Naive thymus-derived CD4-positive, alpha-beta T cell (primary cell): Measurements from ENCODE around the gene COA7. TPM values are rescaled to one million over a fixed set of nuclear protein-coding genes. Genes with fewer than 3 reads are reported as not detected.

Experiments
- ATAC-seq: fragments of 150-1000 bp; cut with Tn5 transposase; 2 replicates; pipeline ENCODE4 v1.10.0; 2021; ENCODE audit warnings: mild to moderate bottlenecking, moderate library complexity
- CTCF ChIA-PET: fragments of 350-600 bp; sonication (Branson Sonifier 250); formaldehyde crosslinking; loops from one replicate; lab custom pipeline; 2021; ENCODE audit warnings: antibody characterized with exemption; lab: Charles Lee
- POLR2A ChIA-PET: fragments of 350-600 bp; sonication (Branson Sonifier 250); formaldehyde crosslinking; loops from one replicate; lab custom pipeline; 2021; ENCODE audit warnings: antibody characterized with exemption, inconsistent platforms; lab: Charles Lee
- DNase-seq, 9 donors: peaks; one replicate each; pipeline versions ENCODE4 v3.0.0 to v3.0.0-alpha.2; 2020 to 2022; ENCODE audit warnings: mixed read lengths in 1 of 9
- H3K27ac ChIP-seq: one replicate; pipeline ENCODE4 v1.7.0; 2013; ENCODE audit warnings: mild to moderate bottlenecking, low read depth, low read length, moderate library complexity
- H3K27me3 ChIP-seq, 2 donors: one replicate each; pipeline ENCODE4 v1.7.0; 2013; ENCODE audit warnings: low read length in 2 of 2, mild to moderate bottlenecking in 2 of 2, moderate library complexity in 2 of 2; ENCODE audit not compliant: control insufficient read depth in 2 of 2, insufficient read depth in 2 of 2
- H3K36me3 ChIP-seq, 3 experiments: 1 replicate in 2 of 3; 2 replicates in 1 of 3; pipeline ENCODE4 v1.7.0; 2013; ENCODE audit warnings: low read length in 3 of 3, mild to moderate bottlenecking in 3 of 3, moderate library complexity in 1 of 3; ENCODE audit not compliant: insufficient read depth in 3 of 3, control insufficient read depth in 2 of 3
- H3K4me1 ChIP-seq, 2 donors: one replicate each; pipeline ENCODE4 v1.7.0; 2013; ENCODE audit warnings: low read length in 2 of 2, mild to moderate bottlenecking in 2 of 2, moderate library complexity in 1 of 2; ENCODE audit not compliant: control insufficient read depth in 2 of 2, insufficient read depth in 2 of 2
- H3K4me3 ChIP-seq: 2 replicates; pipeline ENCODE4 v1.7.0; 2013; ENCODE audit warnings: mild to moderate bottlenecking, low read length
- H3K9me3 ChIP-seq, 3 experiments: 1 replicate in 2 of 3; 2 replicates in 1 of 3; pipeline ENCODE4 v1.7.0; 2013; ENCODE audit warnings: low read length in 3 of 3; ENCODE audit not compliant: control insufficient read depth in 2 of 3
- H3K27ac Mint-ChIP-seq, 9 donors: one replicate each; pipeline ENCODE4 v1.8.0; 2020 to 2022; ENCODE audit warnings: mixed read lengths in 9 of 9, mild to moderate bottlenecking in 8 of 9, moderate library complexity in 5 of 9, inconsistent platforms in 2 of 9
- H3K27me3 Mint-ChIP-seq, 5 donors: one replicate each; pipeline ENCODE4 v1.8.0; 2021 to 2022; ENCODE audit warnings: mixed read lengths in 5 of 5, mild to moderate bottlenecking in 1 of 5
- H3K36me3 Mint-ChIP-seq, 5 donors: one replicate each; pipeline ENCODE4 v1.8.0; 2020 to 2022; ENCODE audit warnings: mixed read lengths in 5 of 5, mild to moderate bottlenecking in 3 of 5, inconsistent platforms in 1 of 5
- H3K4me1 Mint-ChIP-seq, 7 donors: one replicate each; pipeline ENCODE4 v1.8.0; 2020 to 2022; ENCODE audit warnings: mixed read lengths in 7 of 7, mild to moderate bottlenecking in 3 of 7, inconsistent platforms in 1 of 7
- H3K4me3 Mint-ChIP-seq, 10 donors: one replicate each; pipeline ENCODE4 v1.8.0; 2020 to 2022; ENCODE audit warnings: mild to moderate bottlenecking in 10 of 10, mixed read lengths in 10 of 10, moderate library complexity in 6 of 10, inconsistent platforms in 2 of 10
- H3K9me3 Mint-ChIP-seq, 11 donors: one replicate each; pipeline ENCODE4 v1.8.0; 2020 to 2022; ENCODE audit warnings: mixed read lengths in 11 of 11, mild to moderate bottlenecking in 4 of 11, inconsistent platforms in 1 of 11, moderate library complexity in 1 of 11
- intact Hi-C, 2 donors: fragments of 100-400 bp; cut with micrococcal nuclease; formaldehyde crosslinking; loops; one replicate each; pipeline ENCODE4 v1.15.1; 2023
- polyA plus RNA-seq, 2 donors: library from polyadenylated mRNA; unstranded; fragments of 300-500 nt; fragmentation: Illumina TruSeq; gene quantifications; one replicate each; pipeline ENCODE4 v1.2.3, GENCODE V29; 2021
- total RNA-seq, 6 experiments: library from RNA in 5 of 6; stranded (reverse) in 5 of 6; gene quantifications; 1 replicate in 5 of 6; 2 replicates in 1 of 6; pipeline ENCODE4 v1.2.3 and lab custom pipeline; 2021 to 2026

COA7 gene
- total and polyA plus RNA-seq, 7 experiments from 2014 or later: 1.4 to 14.4 (median 3.0) TPM

DNA sequence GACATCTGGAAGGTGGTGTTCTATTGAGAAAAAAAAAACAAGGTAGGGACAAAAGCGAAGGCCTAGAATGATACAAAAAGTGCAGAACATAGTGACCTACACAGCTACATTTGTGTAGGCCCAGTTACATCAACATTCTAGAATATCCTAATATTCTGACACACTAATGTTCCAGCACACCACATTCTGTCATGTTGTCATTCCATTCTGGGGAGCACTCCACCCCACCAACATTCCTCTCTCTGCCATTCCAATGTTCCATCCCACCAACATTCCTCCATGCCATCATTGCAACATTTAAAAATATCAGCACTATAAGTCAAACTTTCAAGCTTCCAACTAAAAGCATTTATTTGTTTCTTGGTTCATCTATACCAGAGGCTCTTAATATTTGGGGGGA lies 28.5 kb downstream of the COA7 start:
- H3K4me3 ChIP-seq: no peak overlapping the region
- Mint-ChIP-seq H3K27ac (peak overlapping the region in 3 of 9 donors; percentile 28 to 41 (median 29)), H3K36me3 (peaks cover 6 to 48% (median 14%) of the 10 kb centered on the region in 5 donors), H3K4me3 (no peak overlapping the region), H3K27me3 (no peaks in the 10 kb centered on the region), H3K4me1 (peaks cover 0 to 14% (median 12%) of the 10 kb centered on the region in 7 donors), H3K9me3 (no peaks in the 10 kb centered on the region)
- H3K27me3 ChIP-seq: no peaks in the 10 kb centered on the region
- H3K4me1 ChIP-seq: no peaks in the 10 kb centered on the region
- ATAC-seq: no peak
- intact Hi-C loops: no loop called here
- no peaks in the 10 kb centered on the region for H3K9me3 ChIP-seq
- no peak for DNase-seq
- POLR2A ChIA-PET: no interaction called here
- H3K36me3 ChIP-seq: peaks cover 0 to 38% (median 21%) of the 10 kb centered on the region in 3 experiments
- H3K27ac ChIP-seq: no peak overlapping the region
- CTCF ChIA-PET: interaction anchor here (0.6 kb wide), 2 partner anchors 49 to 157 kb away, joined by 4 read pairs; no protein-coding TSS in a partner anchor

DNA sequence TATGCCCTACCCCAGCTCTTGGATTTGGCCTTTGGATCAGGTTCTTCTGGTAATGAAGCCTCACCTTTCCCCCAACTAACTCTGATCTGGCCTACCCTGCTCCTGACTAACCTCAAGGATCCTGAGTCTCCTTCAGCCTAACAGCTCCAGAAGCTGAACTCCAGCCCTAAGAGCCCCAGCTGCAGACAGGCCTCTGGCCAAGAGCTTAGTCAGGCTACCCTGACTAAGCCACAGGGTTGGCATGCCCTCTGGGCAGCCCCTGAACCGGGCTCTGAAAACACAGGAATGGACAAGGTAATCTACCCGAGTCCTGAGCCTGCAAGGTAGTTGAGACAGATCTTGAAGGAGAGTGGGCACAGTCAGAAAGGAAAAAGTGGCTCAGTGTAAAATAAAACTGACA lies 29.4 kb downstream of the COA7 start:
- intact Hi-C loops: no loop called here
- POLR2A ChIA-PET: interaction anchor here (1.1 kb wide), 1 partner anchor 18 kb away, joined by 3 read pairs; no protein-coding TSS in a partner anchor
- CTCF ChIA-PET: interaction anchor here (0.6 kb wide), 2 partner anchors 48 to 158 kb away, joined by 4 read pairs; no protein-coding TSS in a partner anchor
- DNase-seq (no peak), ATAC-seq (no peak)
- Histone ChIP-seq H3K27me3 (no peaks in the 10 kb centered on the region), H3K4me3 (no peak overlapping the region), H3K27ac (no peak overlapping the region), H3K4me1 (no peaks in the 10 kb centered on the region), H3K9me3 (no peaks in the 10 kb centered on the region), H3K36me3 (peaks cover 0 to 34% (median 21%) of the 10 kb centered on the region in 3 experiments)
- no peaks in the 10 kb centered on the region for H3K27me3 Mint-ChIP-seq
- peak overlapping the region in 3 of 9 donors; percentile 45 to 76 (median 59) for H3K27ac Mint-ChIP-seq
- H3K4me3 Mint-ChIP-seq: no peak overlapping the region
- peaks cover 3 to 41% (median 12%) of the 10 kb centered on the region in 5 donors for H3K36me3 Mint-ChIP-seq
- H3K9me3 Mint-ChIP-seq: no peaks in the 10 kb centered on the region
- peaks cover 0 to 15% (median 6%) of the 10 kb centered on the region in 7 donors for H3K4me1 Mint-ChIP-seq

DNA sequence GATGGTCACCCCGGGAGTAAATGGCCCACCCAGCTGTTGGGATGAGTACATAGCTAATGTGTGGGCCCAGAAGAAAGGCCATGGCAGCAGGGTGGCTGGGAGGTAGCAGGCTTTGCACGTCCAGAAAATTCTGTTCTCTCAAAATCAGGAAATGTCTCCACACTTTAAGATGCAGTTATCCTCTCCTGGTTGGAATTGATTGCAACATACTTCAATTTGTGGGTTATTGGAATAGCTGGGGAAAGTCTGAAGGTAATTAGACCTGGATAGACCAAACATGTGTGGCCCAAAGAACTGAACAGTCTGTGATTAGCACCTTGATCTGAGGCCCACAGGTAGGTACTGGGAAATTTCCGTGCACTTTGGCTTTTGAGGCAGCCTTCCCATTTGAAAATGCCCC lies 30.2 kb downstream of the COA7 start:
- H3K27me3 Mint-ChIP-seq: no peaks in the 10 kb centered on the region
- H3K36me3 Mint-ChIP-seq: peaks cover 3 to 37% (median 12%) of the 10 kb centered on the region in 5 donors
- H3K4me3 Mint-ChIP-seq: no peak overlapping the region
- H3K9me3 Mint-ChIP-seq: no peaks in the 10 kb centered on the region
- no peaks in the 10 kb centered on the region for H3K4me1 ChIP-seq
- ATAC-seq (no peak), DNase-seq (no peak)
- H3K9me3 ChIP-seq: no peaks in the 10 kb centered on the region
- H3K27ac ChIP-seq: no peak overlapping the region
- H3K4me3 ChIP-seq: no peak overlapping the region
- CTCF ChIA-PET: no interaction called here
- POLR2A ChIA-PET: interaction anchor here (1.1 to 1.4 kb wide), 2 partner anchors 18 to 69 kb away, joined by 3 read pairs; no protein-coding TSS in a partner anchor
- intact Hi-C loops: loop anchor here in 1 of 2 donors (2.0 kb wide), 2 partner anchors 31 to 115 kb away; partner anchors contain the start of gene TUT4
- peak overlapping the region in 2 of 9 donors; percentile 41 to 54 for H3K27ac Mint-ChIP-seq
- H3K36me3 ChIP-seq: peaks cover 0 to 34% (median 21%) of the 10 kb centered on the region in 3 experiments
- no peaks in the 10 kb centered on the region for H3K27me3 ChIP-seq
- peaks cover 0 to 21% (median 10%) of the 10 kb centered on the region in 7 donors for H3K4me1 Mint-ChIP-seq

DNA sequence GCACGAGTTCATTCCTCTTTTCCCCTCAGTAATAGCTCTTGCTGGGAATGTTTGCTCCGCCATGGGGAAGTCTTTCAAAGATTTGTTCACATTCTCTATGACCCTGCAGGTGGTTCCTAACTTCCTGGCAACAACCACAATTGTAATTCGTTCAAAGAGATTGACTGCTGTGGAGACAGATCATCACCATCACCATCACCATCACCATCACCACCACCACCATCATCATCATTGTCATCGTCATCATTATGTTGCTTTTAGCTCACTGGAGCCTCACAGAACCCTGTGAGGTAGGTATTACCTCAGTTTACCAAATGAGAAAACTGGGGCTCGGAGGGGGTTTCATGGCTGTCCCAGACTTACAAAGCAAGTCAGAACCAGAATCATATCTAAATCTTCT lies 30.9 kb downstream of the COA7 start:
- Mint-ChIP-seq H3K4me3 (no peak overlapping the region), H3K36me3 (peaks cover 3 to 38% (median 12%) of the 10 kb centered on the region in 5 donors), H3K9me3 (no peaks in the 10 kb centered on the region), H3K27me3 (no peaks in the 10 kb centered on the region), H3K4me1 (peaks cover 0 to 22% (median 10%) of the 10 kb centered on the region in 7 donors), H3K27ac (peak overlapping the region in 4 of 9 donors; percentile 26 to 67 (median 46))
- Histone ChIP-seq H3K27ac (no peak overlapping the region), H3K9me3 (no peaks in the 10 kb centered on the region), H3K4me1 (no peaks in the 10 kb centered on the region), H3K27me3 (no peaks in the 10 kb centered on the region), H3K4me3 (no peak overlapping the region), H3K36me3 (peaks cover 0 to 34% (median 21%) of the 10 kb centered on the region in 3 experiments)
- DNase-seq (no peak), ATAC-seq (no peak)
- intact Hi-C loops: loop anchor here in 1 of 2 donors (2.0 kb wide), 2 partner anchors 30 to 114 kb away; partner anchors contain the start of gene TUT4
- CTCF ChIA-PET: interaction anchor here (0.6 to 1.1 kb wide), 5 partner anchors 31 to 178 kb away, joined by 3 to 4 read pairs (median 3); no protein-coding TSS in a partner anchor
- POLR2A ChIA-PET: interaction anchor here (1.4 kb wide), 1 partner anchor 68 kb away, joined by 3 read pairs; no protein-coding TSS in a partner anchor

DNA sequence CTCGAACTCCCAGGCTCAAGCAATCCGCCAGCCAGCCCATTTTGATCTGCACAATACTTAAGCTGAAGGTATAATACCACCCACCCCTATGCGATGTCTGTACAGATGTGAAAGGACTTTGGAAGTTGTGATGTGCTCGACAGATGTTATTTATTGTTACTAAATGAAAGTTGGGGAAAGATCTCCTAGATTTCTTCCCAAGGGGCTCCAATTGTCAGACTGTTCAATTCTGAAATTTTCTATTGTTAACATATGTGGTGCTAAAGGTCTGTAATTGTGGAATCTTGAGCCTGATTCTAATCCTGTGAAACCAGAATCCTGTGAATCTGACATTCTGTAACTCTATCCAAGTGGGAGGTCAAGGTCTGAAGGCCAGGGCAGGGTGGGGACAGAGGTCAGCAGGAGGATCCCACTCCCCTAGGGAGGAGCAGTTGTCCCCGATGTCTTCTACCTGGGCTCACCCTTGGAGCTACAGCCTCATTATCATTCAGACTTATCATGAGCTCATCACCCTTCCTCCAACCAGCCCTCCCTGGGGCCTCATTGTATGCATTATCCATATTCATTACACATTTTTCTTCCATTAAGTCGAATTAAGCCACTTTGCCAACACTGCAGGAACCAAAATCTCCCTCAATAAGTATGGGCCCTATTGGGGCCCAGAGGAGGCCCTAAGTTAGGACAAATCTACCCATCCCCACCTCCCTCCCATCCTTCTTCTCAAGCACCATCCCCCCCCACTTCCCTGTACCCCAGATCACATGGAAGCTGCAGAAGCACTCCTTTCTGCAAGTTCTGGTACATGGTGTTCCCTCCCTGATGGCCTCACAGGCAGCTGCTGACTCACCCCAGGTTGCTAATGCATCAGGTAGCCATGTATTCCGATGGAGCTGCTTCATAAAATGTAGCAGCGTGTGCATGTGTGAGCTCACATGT lies 32.9 kb downstream of the COA7 start:
- Histone ChIP-seq H3K9me3 (no peaks in the 10 kb centered on the region), H3K4me1 (no peaks in the 10 kb centered on the region), H3K27ac (no peak overlapping the region), H3K36me3 (peaks cover 0 to 35% (median 21%) of the 10 kb centered on the region in 3 experiments), H3K27me3 (no peaks in the 10 kb centered on the region), H3K4me3 (no peak overlapping the region)
- H3K4me1 Mint-ChIP-seq: peaks cover 0 to 22% (median 10%) of the 10 kb centered on the region in 7 donors
- CTCF ChIA-PET: interaction anchor here (0.6 to 1.4 kb wide), 4 partner anchors 24 to 460 kb away, joined by 3 to 5 read pairs (median 4); no protein-coding TSS in a partner anchor
- ATAC-seq (no peak), DNase-seq (no peak)
- H3K27ac Mint-ChIP-seq: peak overlapping the region in 7 of 9 donors; percentile 12 to 82 (median 68)
- H3K36me3 Mint-ChIP-seq: peaks cover 0 to 41% (median 8%) of the 10 kb centered on the region in 5 donors
- no peaks in the 10 kb centered on the region for H3K9me3 Mint-ChIP-seq
- intact Hi-C loops: no loop called here
- POLR2A ChIA-PET: interaction anchor here (1.0 to 1.7 kb wide), 5 partner anchors 8 to 112 kb away, joined by 3 to 6 read pairs (median 5); partner anchors contain the start of genes SHISAL2A and TUT4
- no peak overlapping the region for H3K4me3 Mint-ChIP-seq
- no peaks in the 10 kb centered on the region for H3K27me3 Mint-ChIP-seq

DNA sequence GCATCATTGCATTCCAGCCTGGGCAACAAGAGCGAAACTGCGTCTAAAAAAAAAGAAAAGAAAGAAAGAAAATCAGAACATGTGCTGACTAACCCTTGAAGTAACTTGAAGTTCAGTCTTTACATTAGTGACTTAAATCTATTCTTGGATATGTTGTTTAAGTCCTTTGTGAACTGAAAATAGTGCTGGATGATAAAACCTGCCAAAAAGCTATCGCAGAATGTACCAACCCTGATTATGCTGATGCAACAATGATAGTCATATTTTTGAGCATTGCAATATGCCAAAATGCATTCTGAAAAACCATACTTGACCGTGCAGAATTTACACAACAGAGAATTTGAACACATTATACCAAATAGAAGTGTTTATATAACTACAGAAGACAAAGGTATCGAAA lies 34.4 kb downstream of the COA7 start:
- Mint-ChIP-seq H3K36me3 (peaks cover 0 to 45% (median 8%) of the 10 kb centered on the region in 5 donors), H3K9me3 (no peaks in the 10 kb centered on the region), H3K27ac (peak overlapping the region in 5 of 9 donors; percentile 46 to 80 (median 76)), H3K4me1 (peaks cover 0 to 29% (median 12%) of the 10 kb centered on the region in 7 donors), H3K4me3 (no peak overlapping the region), H3K27me3 (no peaks in the 10 kb centered on the region)
- H3K36me3 ChIP-seq: peaks cover 0 to 35% (median 8%) of the 10 kb centered on the region in 3 experiments
- DNase-seq: no peak
- no peaks in the 10 kb centered on the region for H3K9me3 ChIP-seq
- no peaks in the 10 kb centered on the region for H3K27me3 ChIP-seq
- intact Hi-C loops: no loop called here
- ATAC-seq: no peak
- no peak overlapping the region for H3K4me3 ChIP-seq
- POLR2A ChIA-PET: interaction anchor here (0.7 kb wide), 1 partner anchor 139 kb away, joined by 3 read pairs; no protein-coding TSS in a partner anchor
- no peak overlapping the region for H3K27ac ChIP-seq
- no peaks in the 10 kb centered on the region for H3K4me1 ChIP-seq
- CTCF ChIA-PET: interaction anchor here (0.7 kb wide), 1 partner anchor 43 kb away, joined by 3 read pairs; no protein-coding TSS in a partner anchor
